ENCODE measurements around the gene WDR7.

GRCh38 chr18:56977309-56977708, 326.1 kb downstream of the WDR7 start:
- TF ChIP-seq CTCF (IDR thresholded peaks at IDR 0.05) (no peak), POLR2A (IDR thresholded peaks at IDR 0.05) (no peak), EP300 (IDR thresholded peaks at IDR 0.05) (no peak)
